ENCODE results near the gene KLHL9. TPM values are rescaled to one million over a fixed set of nuclear protein-coding genes. Genes with fewer than 3 reads are reported as not detected.

Gene KLHL9
- total and polyA plus RNA-seq, 3 experiments from 2014 or later, result 16.0 to 16.9 (median 16.3) TPM

- H3K4me3 Mint-ChIP-seq, result no peak overlapping the region
- Histone ChIP-seq H3K4me3 (ENCODE audit: low read length) (no peak overlapping the region), H3K36me3 (ENCODE audit: insufficient read depth, low read length) (no peaks in the 10 kb centered on the region), H3K4me1 (ENCODE audit: insufficient read depth, low read length) (no peaks in the 10 kb centered on the region), H3K27me3 (ENCODE audit: insufficient read depth, low read length, poor library complexity, severe bottlenecking) (peaks cover 5% of the 10 kb centered on the region), H3K27ac (ENCODE audit: low read depth, low read length) (no peak overlapping the region), H3K9me3 (ENCODE audit: low read length) (no peaks in the 10 kb centered on the region)
- no peak overlapping the region for H3K27ac Mint-ChIP-seq
- no peak for DNase-seq
- CTCF ChIA-PET, result no interaction called here
- H3K27me3 Mint-ChIP-seq, result peaks cover 10 to 40% of the 10 kb centered on the region in 2 donors
- peaks cover 0 to 2% (median 0%) of the 10 kb centered on the region in 5 donors for H3K9me3 Mint-ChIP-seq
- H3K4me1 Mint-ChIP-seq, result no peaks in the 10 kb centered on the region
- POLR2A ChIA-PET, result no interaction called here
- H3K36me3 Mint-ChIP-seq, result peaks cover 0 to 2% (median 0%) of the 10 kb centered on the region in 3 donors
These were observed 48.5 kb downstream of the KLHL9 start for GRCh38 chr9:21286659-21287058.

- Mint-ChIP-seq H3K4me1 (no peaks in the 10 kb centered on the region), H3K27ac (no peak overlapping the region), H3K27me3 (peaks cover 10 to 44% of the 10 kb centered on the region in 2 donors), H3K4me3 (no peak overlapping the region), H3K9me3 (peaks cover 0 to 2% (median 0%) of the 10 kb centered on the region in 5 donors), H3K36me3 (peaks cover 0 to 2% (median 0%) of the 10 kb centered on the region in 3 donors)
- Histone ChIP-seq H3K27ac (ENCODE audit: low read depth, low read length) (no peak overlapping the region), H3K4me1 (ENCODE audit: insufficient read depth, low read length) (no peaks in the 10 kb centered on the region), H3K27me3 (ENCODE audit: insufficient read depth, low read length, poor library complexity, severe bottlenecking) (peaks cover 5% of the 10 kb centered on the region), H3K9me3 (ENCODE audit: low read length) (no peaks in the 10 kb centered on the region), H3K4me3 (ENCODE audit: low read length) (no peak overlapping the region), H3K36me3 (ENCODE audit: insufficient read depth, low read length) (no peaks in the 10 kb centered on the region)
- ChIA-PET POLR2A (no interaction called here), CTCF (no interaction called here)
- DNase-seq, result no peak
These were observed 49.1 kb downstream of the KLHL9 start for GRCh38 chr9:21286099-21286498.

DNA sequence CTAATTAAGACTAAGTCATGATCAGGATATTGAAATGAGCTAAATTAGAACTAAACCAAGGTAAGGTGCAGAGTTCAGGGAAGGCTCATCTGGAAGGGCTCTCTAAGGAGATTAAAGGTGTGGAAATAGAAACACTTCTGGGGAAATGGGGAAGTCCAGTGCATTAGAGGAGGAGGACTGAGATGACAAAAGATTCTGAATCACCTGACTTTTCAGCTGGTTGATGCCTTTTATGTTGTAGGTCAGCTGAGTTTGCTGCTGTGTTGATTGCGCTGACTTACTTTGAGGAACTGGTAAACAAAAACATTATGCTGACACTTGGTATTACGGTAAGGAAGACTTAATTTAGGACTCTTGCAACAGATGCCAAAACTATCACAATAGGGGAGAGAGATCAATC, 53.9 kb downstream of the KLHL9 start:
- no peaks in the 10 kb centered on the region for H3K4me1 ChIP-seq (ENCODE audit: insufficient read depth, low read length)
- H3K9me3 Mint-ChIP-seq, result no peaks in the 10 kb centered on the region
- H3K9me3 ChIP-seq (ENCODE audit: low read length), result no peaks in the 10 kb centered on the region
- H3K4me3 Mint-ChIP-seq, result no peak overlapping the region
- H3K27me3 Mint-ChIP-seq, result peaks cover 7 to 54% of the 10 kb centered on the region in 2 donors
- H3K36me3 ChIP-seq (ENCODE audit: insufficient read depth, low read length), result no peaks in the 10 kb centered on the region
- H3K36me3 Mint-ChIP-seq, result no peaks in the 10 kb centered on the region
- H3K4me1 Mint-ChIP-seq, result no peaks in the 10 kb centered on the region
- peaks cover 4% of the 10 kb centered on the region for H3K27me3 ChIP-seq (ENCODE audit: insufficient read depth, low read length, poor library complexity, severe bottlenecking)
- POLR2A ChIA-PET, result no interaction called here
- no peak overlapping the region for H3K27ac ChIP-seq (ENCODE audit: low read depth, low read length)
- no peak overlapping the region for H3K27ac Mint-ChIP-seq
- CTCF ChIA-PET, result no interaction called here
- no peak overlapping the region for H3K4me3 ChIP-seq (ENCODE audit: low read length)
- DNase-seq, result no peak

Other genes starting within 250 kb of the KLHL9 start
- gene IFNW1, start 193.6 kb downstream of the KLHL9 start, total RNA-seq, result not detected
- 0.14 TPM for gene IFNW1, start 193.6 kb downstream of the KLHL9 start, polyA plus RNA-seq
- gene IFNA21, start 168.7 kb downstream of the KLHL9 start, total RNA-seq, result not detected
- not detected for gene IFNA21, start 168.7 kb downstream of the KLHL9 start, polyA plus RNA-seq
- gene IFNA4, start 147.8 kb downstream of the KLHL9 start, total RNA-seq, result not detected
- not detected for gene IFNA4, start 147.8 kb downstream of the KLHL9 start, polyA plus RNA-seq
- gene IFNA7, start 133.2 kb downstream of the KLHL9 start, total RNA-seq, result not detected
- gene IFNA7, start 133.2 kb downstream of the KLHL9 start, polyA plus RNA-seq, result not detected
- gene IFNA10, start 128.3 kb downstream of the KLHL9 start, total RNA-seq, result not detected
- gene IFNA10, start 128.3 kb downstream of the KLHL9 start, polyA plus RNA-seq, result not detected
- gene IFNA16, start 118.1 kb downstream of the KLHL9 start, total RNA-seq, result not detected
- not detected for gene IFNA16, start 118.1 kb downstream of the KLHL9 start, polyA plus RNA-seq
- not detected for gene IFNA17, start 107.2 kb downstream of the KLHL9 start, total RNA-seq
- not detected for gene IFNA17, start 107.2 kb downstream of the KLHL9 start, polyA plus RNA-seq
- not detected for gene IFNA14, start 95.4 kb downstream of the KLHL9 start, total RNA-seq
- gene IFNA14, start 95.4 kb downstream of the KLHL9 start, polyA plus RNA-seq, result not detected
- gene IFNA5, start 30.1 kb downstream of the KLHL9 start, total RNA-seq, result not detected
- gene IFNA5, start 30.1 kb downstream of the KLHL9 start, polyA plus RNA-seq, result not detected
- gene IFNA6, start 15.5 kb upstream of the KLHL9 start, total RNA-seq, result not detected
- gene IFNA6, start 15.5 kb upstream of the KLHL9 start, polyA plus RNA-seq, result not detected
- not detected for gene IFNA13, start 32.7 kb upstream of the KLHL9 start, total RNA-seq
- not detected for gene IFNA13, start 32.7 kb upstream of the KLHL9 start, polyA plus RNA-seq
- gene IFNA2, start 50.0 kb upstream of the KLHL9 start, total RNA-seq, result not detected
- gene IFNA2, start 50.0 kb upstream of the KLHL9 start, polyA plus RNA-seq, result not detected
- gene IFNA8, start 73.7 kb upstream of the KLHL9 start, total RNA-seq, result not detected
- not detected for gene IFNA8, start 73.7 kb upstream of the KLHL9 start, polyA plus RNA-seq
- gene IFNA1, start 105.0 kb upstream of the KLHL9 start, total RNA-seq, result not detected
- gene IFNA1, start 105.0 kb upstream of the KLHL9 start, polyA plus RNA-seq, result not detected
- gene IFNE, start 146.9 kb upstream of the KLHL9 start, total RNA-seq, result under 1 TPM in 1 of 2 experiments, not detected in 1; 0.15 TPM
- not detected for gene IFNE, start 146.9 kb upstream of the KLHL9 start, polyA plus RNA-seq